Testis (tissue), 2 donors: ENCODE measurements around the gene FHOD3.

Experiments
- POLR2A ChIP-seq: fragments of 450-650 bp; IDR thresholded peaks from one replicate; pipeline ENCODE4 v1.6.1; 2017; ENCODE audit warnings: antibody characterized with exemption, mild to moderate bottlenecking, moderate library complexity
- TF ChIP-seq, protein P1 (sequence below), 3 experiments: fragments of 450-650 bp in 2 of 3; fragments of 200-600 bp in 1 of 3; sonication (generic) in 1 of 3; IDR thresholded peaks; one replicate each; pipeline ENCODE4 v1.5.1; 2016 to 2019; ENCODE audit warnings: antibody characterized with exemption in 3 of 3, mild to moderate bottlenecking in 2 of 3, moderate library complexity in 1 of 3

DNA sequence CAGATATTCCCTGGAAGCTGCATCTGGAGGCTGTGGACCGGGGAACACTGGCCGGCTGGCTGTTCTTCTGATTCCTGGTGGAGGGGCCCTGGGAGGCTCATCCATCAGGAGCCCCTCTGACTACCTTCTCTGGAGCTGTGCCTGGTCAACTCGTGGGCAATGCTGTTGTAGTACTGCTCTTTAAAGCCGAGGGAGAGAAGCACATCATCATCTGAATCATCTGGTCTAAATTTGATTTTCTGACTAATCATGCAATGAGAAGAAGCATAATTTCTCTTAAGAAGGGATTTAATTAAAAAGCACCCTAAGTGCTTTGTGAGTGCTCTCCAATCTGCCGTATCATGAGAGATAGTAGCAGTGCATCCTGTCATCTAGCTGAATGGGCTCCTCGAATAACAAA is 229.5 kb downstream of the FHOD3 start:
- TF ChIP-seq, protein P1, sequence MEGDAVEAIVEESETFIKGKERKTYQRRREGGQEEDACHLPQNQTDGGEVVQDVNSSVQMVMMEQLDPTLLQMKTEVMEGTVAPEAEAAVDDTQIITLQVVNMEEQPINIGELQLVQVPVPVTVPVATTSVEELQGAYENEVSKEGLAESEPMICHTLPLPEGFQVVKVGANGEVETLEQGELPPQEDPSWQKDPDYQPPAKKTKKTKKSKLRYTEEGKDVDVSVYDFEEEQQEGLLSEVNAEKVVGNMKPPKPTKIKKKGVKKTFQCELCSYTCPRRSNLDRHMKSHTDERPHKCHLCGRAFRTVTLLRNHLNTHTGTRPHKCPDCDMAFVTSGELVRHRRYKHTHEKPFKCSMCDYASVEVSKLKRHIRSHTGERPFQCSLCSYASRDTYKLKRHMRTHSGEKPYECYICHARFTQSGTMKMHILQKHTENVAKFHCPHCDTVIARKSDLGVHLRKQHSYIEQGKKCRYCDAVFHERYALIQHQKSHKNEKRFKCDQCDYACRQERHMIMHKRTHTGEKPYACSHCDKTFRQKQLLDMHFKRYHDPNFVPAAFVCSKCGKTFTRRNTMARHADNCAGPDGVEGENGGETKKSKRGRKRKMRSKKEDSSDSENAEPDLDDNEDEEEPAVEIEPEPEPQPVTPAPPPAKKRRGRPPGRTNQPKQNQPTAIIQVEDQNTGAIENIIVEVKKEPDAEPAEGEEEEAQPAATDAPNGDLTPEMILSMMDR (IDR thresholded peaks at IDR 0.05): no peak
- TF ChIP-seq POLR2A: no peak
